Left ventricle myocardium inferior (tissue), 1 donor: ENCODE results near the gene ACSL3. TPM values are rescaled to one million over a fixed set of nuclear protein-coding genes. Genes with fewer than 3 reads are reported as not detected.

Experiments used
- DNase-seq: peaks from one replicate; pipeline ENCODE4 v3.0.0-alpha.2; 2020
- H3K27ac ChIP-seq: fragments of 200-600 bp; replicated peaks from 2 replicates; pipeline ENCODE4 v1.8.0; 2021
- H3K27me3 ChIP-seq: fragments of 200-600 bp; 2 replicates; pipeline ENCODE4 v1.8.0; 2021; ENCODE audit warnings: low read depth
- H3K36me3 ChIP-seq: fragments of 200-600 bp; 2 replicates; pipeline ENCODE4 v1.8.0; 2021
- H3K4me1 ChIP-seq: fragments of 200-600 bp; 2 replicates; pipeline ENCODE4 v1.8.0; 2021
- H3K4me3 ChIP-seq: fragments of 200-600 bp; 2 replicates; pipeline ENCODE4 v1.8.0; 2021; ENCODE audit warnings: mild to moderate bottlenecking, moderate library complexity
- H3K9me3 ChIP-seq: fragments of 200-600 bp; replicated peaks from 2 replicates; pipeline ENCODE4 v1.8.0; 2021
- CTCF ChIP-seq: fragments of 200-600 bp; IDR thresholded peaks from 2 replicates; pipeline ENCODE4 v1.8.0; 2021; ENCODE audit warnings: antibody characterized with exemption, mild to moderate bottlenecking, borderline replicate concordance
- intact Hi-C: fragments of 100-400 bp; cut with micrococcal nuclease; formaldehyde crosslinking; loops from one replicate; pipeline ENCODE4 v1.11.0; 2022
- total RNA-seq: library from RNA; stranded (reverse); fragmentation: NEBNext Ultra II Directional; extraction: Animal tissue kit (Norgen Biotek cat#: 25700); gene quantifications from one replicate; pipeline ENCODE4 v1.2.1, GENCODE V29; 2021
- donor health status: DM: no; HTN: yes; CAD: no; lungs with severe emphysema.

The ACSL3 gene
- total RNA-seq, 1 donor from 2014 or later = 50.1 TPM

GRCh38 chr2:222854773-222855700 lies 5.8 kb upstream of the ACSL3 start:
- intact Hi-C loops = loop anchor here (10.0 kb wide), 1 partner anchor 60 kb away; no protein-coding TSS in a partner anchor
- H3K4me3 ChIP-seq = no peak overlapping the region
- H3K36me3 ChIP-seq = no peaks in the 10 kb centered on the region
- TF ChIP-seq CTCF = no peak
- H3K4me1 ChIP-seq = peaks cover 10% of the 10 kb centered on the region
- H3K27me3 ChIP-seq = no peaks in the 10 kb centered on the region
- H3K27ac ChIP-seq = no peak overlapping the region
- DNase-seq = no peak
- H3K9me3 ChIP-seq = no peaks in the 10 kb centered on the region

- intact Hi-C loops = loop anchor here (5.0 to 10.0 kb wide), 3 partner anchors 42 to 153 kb away; no protein-coding TSS in a partner anchor
- TF ChIP-seq CTCF = no peak
- Histone ChIP-seq H3K36me3 (no peaks in the 10 kb centered on the region), H3K4me1 (peaks cover 57% of the 10 kb centered on the region), H3K27ac (peak overlapping the region; percentile 98), H3K9me3 (no peaks in the 10 kb centered on the region), H3K27me3 (no peaks in the 10 kb centered on the region), H3K4me3 (peak overlapping the region; percentile 89)
- peak; percentile 51 for DNase-seq
These were observed 837 bp upstream of the ACSL3 start for GRCh38 chr2:222859786-222860612.

GRCh38 chr2:222861411-222862105 lies 722 bp downstream of the ACSL3 start:
- no peaks in the 10 kb centered on the region for H3K27me3 ChIP-seq
- no peaks in the 10 kb centered on the region for H3K9me3 ChIP-seq
- peak; percentile 51 for DNase-seq
- H3K4me3 ChIP-seq = peak overlapping the region; percentile 89
- peak overlapping the region; percentile 98 for H3K27ac ChIP-seq
- H3K36me3 ChIP-seq = no peaks in the 10 kb centered on the region
- intact Hi-C loops = loop anchor here (5.0 kb wide), 2 partner anchors 41 to 154 kb away; no protein-coding TSS in a partner anchor
- TF ChIP-seq CTCF = no peak
- peaks cover 73% of the 10 kb centered on the region for H3K4me1 ChIP-seq

GRCh38 chr2:222862106-222862908 lies 1.5 kb downstream of the ACSL3 start:
- H3K27ac ChIP-seq = peak overlapping the region; percentile 98
- H3K4me1 ChIP-seq = peaks cover 80% of the 10 kb centered on the region
- intact Hi-C loops = loop anchor here (5.0 kb wide), 2 partner anchors 40 to 155 kb away; no protein-coding TSS in a partner anchor
- peak; percentile 20 for TF ChIP-seq CTCF
- no peaks in the 10 kb centered on the region for H3K27me3 ChIP-seq
- H3K9me3 ChIP-seq = no peaks in the 10 kb centered on the region
- DNase-seq = no peak
- peak overlapping the region; percentile 89 for H3K4me3 ChIP-seq
- no peaks in the 10 kb centered on the region for H3K36me3 ChIP-seq
